Sigmoid colon (tissue), 7 donors: Measurements from ENCODE around the gene ST13. TPM values are rescaled to one million over a fixed set of nuclear protein-coding genes. Genes with fewer than 3 reads are reported as not detected.

Source experiments
- DNase-seq: peaks from one replicate; pipeline ENCODE4 v3.0.0-alpha.2; 2019
- H3K27ac ChIP-seq, 4 donors: fragments of 200-600 bp; sonication (generic); one replicate each; pipeline ENCODE4 v1.5.1; 2016 to 2019; ENCODE audit warnings: mild to moderate bottlenecking in 1 of 4
- H3K27me3 ChIP-seq, 3 donors: fragments of 200-600 bp; sonication (generic); one replicate each; pipeline ENCODE4 v1.5.1; 2019; ENCODE audit warnings: mild to moderate bottlenecking in 1 of 3
- H3K36me3 ChIP-seq, 4 donors: fragments of 200-600 bp; sonication (generic); one replicate each; pipeline ENCODE4 v1.5.1; 2016 to 2019
- H3K4me1 ChIP-seq, 4 donors: fragments of 200-600 bp; sonication (generic); one replicate each; pipeline ENCODE4 v1.5.1; 2017 to 2019
- H3K4me3 ChIP-seq, 4 donors: fragments of 200-600 bp; sonication (generic); one replicate each; pipeline ENCODE4 v1.5.1; 2017 to 2019; ENCODE audit warnings: mild to moderate bottlenecking in 2 of 4, moderate library complexity in 1 of 4
- H3K9me3 ChIP-seq, 4 donors: fragments of 200-600 bp in 3 of 4; sonication (generic) in 3 of 4; one replicate each; pipeline versions ENCODE4 v1.5.1 to v1.6.1; 2013 to 2019
- EP300 ChIP-seq, 4 donors: sonication (generic); formaldehyde crosslinking; IDR thresholded peaks; one replicate each; pipeline ENCODE4 v1.6.1; 2017; ENCODE audit warnings: antibody characterized with exemption in 4 of 4
- POLR2A ChIP-seq, 2 donors: fragments of 450-650 bp; IDR thresholded peaks; one replicate each; pipeline ENCODE4 v1.6.1; 2016; ENCODE audit warnings: antibody characterized with exemption in 2 of 2, mild to moderate bottlenecking in 2 of 2, moderate library complexity in 2 of 2
- POLR2AphosphoS5 ChIP-seq, 4 donors: sonication (generic); formaldehyde crosslinking; IDR thresholded peaks; one replicate each; pipeline ENCODE4 v1.6.1; 2017; ENCODE audit warnings: antibody characterized with exemption in 4 of 4
- WGBS, 2 donors: extraction: QIAGEN DNeasy Blood & Tissue Kit; methylation state at CpG; one replicate each; pipeline ENCODE4 v1.1.7; 2013; 5-methylcytosine and 5-hydroxymethylcytosine counted together
- intact Hi-C: fragments of 100-400 bp; cut with DNase I; formaldehyde crosslinking; loops from one replicate; pipeline ENCODE4 v1.15.1; 2023
- polyA plus RNA-seq, 3 donors: library from polyadenylated mRNA; stranded (reverse); fragments of 200-250 nt; gene quantifications; one replicate each; pipeline ENCODE4 v1.2.3, GENCODE V29; 2013
- total RNA-seq, 4 donors: library from RNA; depleted of rRNA; stranded (reverse); fragments of >200 nt; gene quantifications; one replicate each; pipeline ENCODE4 v1.1.0, GENCODE V29; 2016
- TF ChIP-seq, protein P1 (sequence below), 4 experiments: fragments of 450-650 bp in 3 of 4; fragments of 200-600 bp in 1 of 4; IDR thresholded peaks; one replicate each; pipeline ENCODE4 v1.5.1; 2016 to 2019; ENCODE audit warnings: antibody characterized with exemption in 4 of 4, mild to moderate bottlenecking in 3 of 4, moderate library complexity in 2 of 4
- donor health status: healthy with polysubstance abuse.
- donor health status: Bipolar disorder and iron deficiency.
- donor health status: healthy.

Gene ST13
- total and polyA plus RNA-seq, 7 donors = 76.1 to 213 (median 191) TPM

DNA sequence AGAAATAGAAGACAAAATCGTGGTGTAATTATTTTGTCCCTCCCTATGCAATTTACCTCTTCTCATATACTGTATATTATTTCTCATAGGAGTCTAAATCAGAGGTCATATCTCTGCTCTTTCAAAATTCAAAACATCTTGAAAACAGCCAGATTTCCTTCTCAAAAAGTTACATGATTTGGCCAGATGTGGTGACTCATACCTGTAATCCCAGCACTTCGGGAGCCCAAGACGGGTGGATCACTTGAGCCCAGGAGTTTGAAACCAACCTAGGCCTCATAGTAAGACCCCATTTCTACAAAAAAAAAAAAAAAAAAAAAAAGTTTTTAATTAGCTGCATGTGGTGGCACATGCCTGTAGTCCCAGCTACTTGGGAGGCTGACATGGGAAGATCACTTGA lies 34.4 kb upstream of the ST13 start:
- Histone ChIP-seq H3K27me3 (no peaks in the 10 kb centered on the region), H3K9me3 (no peaks in the 10 kb centered on the region), H3K36me3 (peaks cover 0 to 79% (median 20%) of the 10 kb centered on the region in 4 donors), H3K4me1 (no peaks in the 10 kb centered on the region), H3K4me3 (no peak overlapping the region), H3K27ac (no peak overlapping the region)
- TF ChIP-seq POLR2A (IDR thresholded peaks at IDR 0.05) (no peak), POLR2AphosphoS5 (IDR thresholded peaks at IDR 0.05) (no peak), EP300 (IDR thresholded peaks at IDR 0.05) (no peak)
- TF ChIP-seq, protein P1, sequence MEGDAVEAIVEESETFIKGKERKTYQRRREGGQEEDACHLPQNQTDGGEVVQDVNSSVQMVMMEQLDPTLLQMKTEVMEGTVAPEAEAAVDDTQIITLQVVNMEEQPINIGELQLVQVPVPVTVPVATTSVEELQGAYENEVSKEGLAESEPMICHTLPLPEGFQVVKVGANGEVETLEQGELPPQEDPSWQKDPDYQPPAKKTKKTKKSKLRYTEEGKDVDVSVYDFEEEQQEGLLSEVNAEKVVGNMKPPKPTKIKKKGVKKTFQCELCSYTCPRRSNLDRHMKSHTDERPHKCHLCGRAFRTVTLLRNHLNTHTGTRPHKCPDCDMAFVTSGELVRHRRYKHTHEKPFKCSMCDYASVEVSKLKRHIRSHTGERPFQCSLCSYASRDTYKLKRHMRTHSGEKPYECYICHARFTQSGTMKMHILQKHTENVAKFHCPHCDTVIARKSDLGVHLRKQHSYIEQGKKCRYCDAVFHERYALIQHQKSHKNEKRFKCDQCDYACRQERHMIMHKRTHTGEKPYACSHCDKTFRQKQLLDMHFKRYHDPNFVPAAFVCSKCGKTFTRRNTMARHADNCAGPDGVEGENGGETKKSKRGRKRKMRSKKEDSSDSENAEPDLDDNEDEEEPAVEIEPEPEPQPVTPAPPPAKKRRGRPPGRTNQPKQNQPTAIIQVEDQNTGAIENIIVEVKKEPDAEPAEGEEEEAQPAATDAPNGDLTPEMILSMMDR (IDR thresholded peaks at IDR 0.05) = no peak
- 86 to 89% methylated on average over 3 of the region's 3 CpGs for WGBS, 2 donors
- no peak for DNase-seq
- intact Hi-C loops = no loop called here

DNA sequence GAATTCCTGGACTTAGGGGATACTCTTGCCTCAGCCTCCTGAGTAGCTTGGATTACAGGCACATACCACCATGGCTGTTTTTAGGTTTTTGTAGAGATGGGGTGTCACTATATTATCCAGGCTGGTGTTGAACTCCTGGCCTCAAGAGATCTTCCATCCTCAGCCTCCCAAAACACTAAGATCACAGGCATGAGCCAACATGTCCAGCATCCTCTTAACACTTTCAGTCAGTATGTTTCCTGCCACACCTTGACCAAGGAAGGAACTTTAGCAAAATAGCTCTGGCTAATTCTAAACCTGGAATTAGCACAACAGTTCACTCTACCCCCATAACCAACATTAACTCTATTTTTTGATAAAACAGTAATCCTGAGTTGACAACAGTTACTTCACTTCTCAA lies 32.7 kb upstream of the ST13 start:
- Histone ChIP-seq H3K4me3 (no peak overlapping the region), H3K9me3 (no peaks in the 10 kb centered on the region), H3K36me3 (peaks cover 0 to 80% (median 25%) of the 10 kb centered on the region in 4 donors), H3K4me1 (no peaks in the 10 kb centered on the region), H3K27ac (no peak overlapping the region), H3K27me3 (no peaks in the 10 kb centered on the region)
- intact Hi-C loops = no loop called here
- DNase-seq = no peak
- TF ChIP-seq POLR2AphosphoS5 (IDR thresholded peaks at IDR 0.05) = no peak
- TF ChIP-seq EP300 (IDR thresholded peaks at IDR 0.05) = no peak
- TF ChIP-seq, protein P1 (IDR thresholded peaks at IDR 0.05) = no peak
- TF ChIP-seq POLR2A (IDR thresholded peaks at IDR 0.05) = no peak

DNA sequence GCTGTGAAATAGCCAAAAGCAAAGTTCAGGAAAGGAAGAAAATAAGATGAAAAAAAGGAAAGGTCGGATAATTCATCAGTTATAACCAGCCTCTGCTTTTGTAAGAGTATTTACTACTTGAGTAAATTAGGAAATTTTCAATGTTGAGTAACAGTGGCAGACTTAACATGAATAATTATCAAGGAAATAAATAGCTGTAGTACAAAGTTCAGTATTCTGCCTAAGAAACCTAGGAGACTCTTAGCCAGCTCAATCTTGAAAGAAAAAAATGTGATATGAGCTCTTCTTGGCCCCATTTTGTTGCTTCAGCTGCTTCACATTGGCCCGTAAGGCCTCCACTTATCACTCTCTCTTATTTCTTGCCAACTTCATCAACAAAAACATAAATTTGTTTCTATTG lies 22.5 kb upstream of the ST13 start:
- WGBS, 2 donors = 91 to 95% methylated on average over 2 of the region's 2 CpGs
- TF ChIP-seq EP300 (IDR thresholded peaks at IDR 0.05) (no peak), POLR2AphosphoS5 (IDR thresholded peaks at IDR 0.05) (no peak), POLR2A (IDR thresholded peaks at IDR 0.05) (no peak)
- TF ChIP-seq, protein P1 (IDR thresholded peaks at IDR 0.05) = no peak
- no peaks in the 10 kb centered on the region for H3K4me1 ChIP-seq
- H3K27me3 ChIP-seq = no peaks in the 10 kb centered on the region
- no peak overlapping the region for H3K27ac ChIP-seq
- peaks cover 0 to 51% (median 14%) of the 10 kb centered on the region in 4 donors for H3K36me3 ChIP-seq
- no peak overlapping the region for H3K4me3 ChIP-seq
- DNase-seq = no peak
- H3K9me3 ChIP-seq = no peaks in the 10 kb centered on the region
- intact Hi-C loops = no loop called here

DNA sequence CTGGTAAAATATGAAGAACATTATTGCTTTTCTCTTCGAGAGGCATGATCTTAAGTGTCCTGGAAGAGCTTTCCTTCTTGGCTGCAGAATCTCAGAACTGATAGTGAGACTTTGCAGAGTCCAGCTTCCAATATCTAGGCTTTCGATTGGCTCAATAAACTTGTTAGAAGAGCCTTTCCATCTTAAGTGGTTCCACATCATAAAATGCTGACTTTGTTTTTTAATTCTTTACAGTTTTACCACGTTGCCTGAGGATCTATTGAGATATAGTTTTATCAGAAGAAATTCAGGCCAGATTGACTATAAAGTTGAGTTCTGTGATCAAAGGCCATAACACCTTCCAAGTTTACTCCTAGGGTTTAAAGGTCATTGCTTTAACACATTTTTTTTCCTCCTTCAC lies 21.0 kb upstream of the ST13 start:
- TF ChIP-seq, protein P1 (IDR thresholded peaks at IDR 0.05) = no peak
- TF ChIP-seq POLR2AphosphoS5 (IDR thresholded peaks at IDR 0.05) (no peak), POLR2A (IDR thresholded peaks at IDR 0.05) (no peak), EP300 (IDR thresholded peaks at IDR 0.05) (no peak)
- intact Hi-C loops = no loop called here
- Histone ChIP-seq H3K9me3 (no peaks in the 10 kb centered on the region), H3K27me3 (no peaks in the 10 kb centered on the region), H3K27ac (no peak overlapping the region), H3K36me3 (peaks cover 0 to 39% (median 9%) of the 10 kb centered on the region in 4 donors), H3K4me1 (no peaks in the 10 kb centered on the region), H3K4me3 (no peak overlapping the region)
- WGBS, 2 donors = 16 to 60% methylated on average over 3 of the region's 3 CpGs
- DNase-seq = no peak

DNA sequence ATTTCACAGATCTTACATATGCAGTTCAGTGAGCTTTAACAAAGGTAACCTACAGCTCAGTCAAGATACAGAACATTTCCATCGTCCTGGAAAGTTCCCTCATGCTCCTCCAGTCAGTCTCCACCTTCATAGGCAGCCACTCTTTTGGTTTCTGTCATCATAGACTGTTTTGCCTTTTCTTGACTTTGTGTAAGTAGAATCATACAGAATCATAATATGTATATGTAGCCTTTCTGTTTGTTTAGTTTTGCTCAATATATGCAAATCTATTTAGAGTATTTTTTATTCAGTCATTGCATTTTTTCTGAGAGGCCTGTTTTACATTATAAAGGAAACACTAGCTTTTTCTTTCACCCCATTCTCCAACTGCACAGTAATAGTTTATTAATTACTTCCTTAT lies 20.5 kb upstream of the ST13 start:
- Histone ChIP-seq H3K27ac (no peak overlapping the region), H3K36me3 (peaks cover 0 to 35% (median 6%) of the 10 kb centered on the region in 4 donors), H3K4me3 (no peak overlapping the region), H3K9me3 (no peaks in the 10 kb centered on the region), H3K27me3 (no peaks in the 10 kb centered on the region), H3K4me1 (no peaks in the 10 kb centered on the region)
- intact Hi-C loops = no loop called here
- WGBS, 2 donors = 16 to 78% methylated on average over 1 of the region's 1 CpG
- TF ChIP-seq EP300 (IDR thresholded peaks at IDR 0.05) (no peak), POLR2AphosphoS5 (IDR thresholded peaks at IDR 0.05) (no peak), POLR2A (IDR thresholded peaks at IDR 0.05) (no peak)
- TF ChIP-seq, protein P1 (IDR thresholded peaks at IDR 0.05) = no peak
- DNase-seq = no peak
